OCI-LY3 (cell line): ENCODE measurements around the gene PRCP.

ENCODE experiments used
- CTCF ChIP-seq: fragments of 200-600, 300-600 bp; sonication (generic); IDR thresholded peaks from 2 replicates; pipeline ENCODE4 v1.5.1; 2014; ENCODE audit warnings: antibody characterized with exemption, low read length, low read depth
- EZH2phosphoT487 ChIP-seq: fragments of 200-600 bp; shearing (Covaris generic); IDR thresholded peaks from 2 replicates; pipeline ENCODE4 v1.6.1; 2018; ENCODE audit warnings: antibody characterized with exemption, mixed run types, low read depth

GRCh38 chr11:82909015-82909640 is 8.9 kb upstream of the PRCP start:
- no peak for TF ChIP-seq EZH2phosphoT487
- no peak for TF ChIP-seq CTCF
